ENCODE measurements around the gene IL12RB2. TPM values are rescaled to one million over a fixed set of nuclear protein-coding genes. Genes with fewer than 3 reads are reported as not detected.
"Not testable (repeated sequence)": the region's sequence is repeated elsewhere in the genome, so short reads cannot be mapped to it uniquely, and the experiment has no call there.

IL12RB2 gene
- total and polyA plus RNA-seq, 4 donors = 0.02 to 2.1 (median 0.44) TPM

- TF ChIP-seq CTCF (IDR thresholded peaks at IDR 0.05; ENCODE audit: control extremely low read depth, extremely low read depth) = no peak
- H3K4me1 ChIP-seq (ENCODE audit: control insufficient read depth in 5 of 5, insufficient read depth in 5 of 5, low read length in 5 of 5) = peaks cover 0 to 2% (median 0%) of the 10 kb centered on the region in 5 donors
- peaks cover 14 to 50% (median 31%) of the 10 kb centered on the region in 4 donors for H3K36me3 ChIP-seq (ENCODE audit: control insufficient read depth in 4 of 4, insufficient read depth in 4 of 4, low read length in 4 of 4)
- H3K27ac ChIP-seq (ENCODE audit: low read depth in 1 of 2, low read length in 1 of 2) = no peak overlapping the region
- peaks cover 0 to 2% (median 0%) of the 10 kb centered on the region in 4 donors for H3K9me3 ChIP-seq (ENCODE audit: control insufficient read depth in 4 of 4, insufficient read depth in 3 of 4, low read length in 3 of 4)
- ATAC-seq (ENCODE audit: insufficient read depth, low FRiP score) = no peak
- DNase-seq = no peak
- H3K9ac ChIP-seq (ENCODE audit: insufficient read depth in 1 of 2, low read length in 2 of 2) = no peak overlapping the region
- H3K27me3 ChIP-seq (ENCODE audit: control insufficient read depth in 3 of 3, insufficient read depth in 3 of 3, low read length in 2 of 3) = no peaks in the 10 kb centered on the region
- WGBS, 2 donors = 86 to 90% methylated on average over 13 of the region's 13 CpGs
- H3K4me3 ChIP-seq = no peak overlapping the region
Observed at GRCh38 chr1:67415041-67415440, 107.4 kb downstream of the IL12RB2 start.

GRCh38 chr1:67417733-67418132 is 110.1 kb downstream of the IL12RB2 start:
- not testable (repeated sequence) for H3K9ac ChIP-seq (ENCODE audit: insufficient read depth in 1 of 2, low read length in 2 of 2); DNase-seq; H3K27ac ChIP-seq (ENCODE audit: low read depth in 1 of 2, low read length in 1 of 2); H3K4me3 ChIP-seq; H3K9me3 ChIP-seq (ENCODE audit: control insufficient read depth in 4 of 4, insufficient read depth in 3 of 4, low read length in 3 of 4); ATAC-seq (ENCODE audit: insufficient read depth, low FRiP score); H3K4me1 ChIP-seq (ENCODE audit: control insufficient read depth in 5 of 5, insufficient read depth in 5 of 5, low read length in 5 of 5); H3K27me3 ChIP-seq (ENCODE audit: control insufficient read depth in 3 of 3, insufficient read depth in 3 of 3, low read length in 2 of 3)
- H3K36me3 ChIP-seq (ENCODE audit: control insufficient read depth in 4 of 4, insufficient read depth in 4 of 4, low read length in 4 of 4) = peaks cover 17 to 63% (median 42%) of the 10 kb centered on the region in 4 donors
- 51 to 65% methylated on average over 4 of the region's 4 CpGs for WGBS, 2 donors

- DNase-seq (no peak), ATAC-seq (ENCODE audit: insufficient read depth, low FRiP score) (no peak)
- H3K27ac ChIP-seq (ENCODE audit: low read depth in 1 of 2, low read length in 1 of 2) = no peak overlapping the region
- peaks cover 0 to 7% (median 0%) of the 10 kb centered on the region in 5 donors for H3K4me1 ChIP-seq (ENCODE audit: control insufficient read depth in 5 of 5, insufficient read depth in 5 of 5, low read length in 5 of 5)
- peaks cover 0 to 2% (median 0%) of the 10 kb centered on the region in 4 donors for H3K9me3 ChIP-seq (ENCODE audit: control insufficient read depth in 4 of 4, insufficient read depth in 3 of 4, low read length in 3 of 4)
- 71 to 86% methylated on average over 6 of the region's 6 CpGs for WGBS, 2 donors
- H3K4me3 ChIP-seq = no peak overlapping the region
- H3K9ac ChIP-seq (ENCODE audit: insufficient read depth in 1 of 2, low read length in 2 of 2) = no peak overlapping the region
- H3K36me3 ChIP-seq (ENCODE audit: control insufficient read depth in 4 of 4, insufficient read depth in 4 of 4, low read length in 4 of 4) = peaks cover 20 to 71% (median 44%) of the 10 kb centered on the region in 4 donors
- H3K27me3 ChIP-seq (ENCODE audit: control insufficient read depth in 3 of 3, insufficient read depth in 3 of 3, low read length in 2 of 3) = no peaks in the 10 kb centered on the region
- TF ChIP-seq CTCF (IDR thresholded peaks at IDR 0.05; ENCODE audit: control extremely low read depth, extremely low read depth) = no peak
Observed at GRCh38 chr1:67418839-67419586, 111.3 kb downstream of the IL12RB2 start.

DNA sequence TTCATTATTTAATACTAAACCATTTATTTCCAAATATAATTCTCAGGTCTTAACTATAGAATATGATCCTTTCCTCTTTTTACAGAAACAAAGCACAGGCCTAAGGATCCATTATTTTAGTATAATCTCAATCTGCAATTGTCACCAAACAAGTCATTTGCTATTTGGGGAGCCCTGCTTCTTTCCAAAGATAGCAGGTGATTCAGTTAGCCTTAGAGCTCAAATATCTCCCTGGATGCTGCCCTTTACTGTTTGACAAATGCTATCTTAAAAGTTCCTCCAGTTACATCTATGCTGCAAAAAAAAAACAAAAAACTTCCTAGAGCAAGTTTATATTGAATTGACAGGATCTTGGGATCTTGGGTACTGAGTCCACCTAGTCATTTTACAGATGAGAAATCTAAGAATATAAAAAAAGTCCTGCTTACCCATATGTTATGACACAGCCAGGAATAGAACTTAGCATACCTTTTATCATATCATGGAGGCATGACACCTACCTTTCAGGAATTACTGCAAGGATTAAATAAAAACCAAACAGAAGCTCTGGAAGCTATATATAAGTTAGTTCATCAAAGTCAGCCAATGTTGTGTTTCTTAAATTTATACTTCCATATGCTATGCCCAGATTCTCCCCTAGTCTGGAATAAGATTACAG is 113.3 kb downstream of the IL12RB2 start:
- ATAC-seq (ENCODE audit: insufficient read depth, low FRiP score) (no peak), DNase-seq (no peak)
- no peak overlapping the region for H3K9ac ChIP-seq (ENCODE audit: insufficient read depth in 1 of 2, low read length in 2 of 2)
- H3K27ac ChIP-seq (ENCODE audit: low read depth in 1 of 2, low read length in 1 of 2) = no peak overlapping the region
- H3K27me3 ChIP-seq (ENCODE audit: control insufficient read depth in 3 of 3, insufficient read depth in 3 of 3, low read length in 2 of 3) = no peaks in the 10 kb centered on the region
- H3K36me3 ChIP-seq (ENCODE audit: control insufficient read depth in 4 of 4, insufficient read depth in 4 of 4, low read length in 4 of 4) = peaks cover 20 to 77% (median 40%) of the 10 kb centered on the region in 4 donors
- TF ChIP-seq CTCF (IDR thresholded peaks at IDR 0.05; ENCODE audit: control extremely low read depth, extremely low read depth) = no peak
- H3K4me1 ChIP-seq (ENCODE audit: control insufficient read depth in 5 of 5, insufficient read depth in 5 of 5, low read length in 5 of 5) = peaks cover 0 to 8% (median 0%) of the 10 kb centered on the region in 5 donors
- H3K4me3 ChIP-seq = no peak overlapping the region
- H3K9me3 ChIP-seq (ENCODE audit: control insufficient read depth in 4 of 4, insufficient read depth in 3 of 4, low read length in 3 of 4) = peaks cover 0 to 2% (median 0%) of the 10 kb centered on the region in 4 donors
